Hepatocyte (in vitro differentiated cells): ENCODE results near the gene CA12. TPM values are rescaled to one million over a fixed set of nuclear protein-coding genes. Genes with fewer than 3 reads are reported as not detected.

Source experiments
- DNase-seq: peaks from one replicate; pipeline ENCODE4 v3.0.0-alpha.2; 2016; ENCODE audit warnings: low spot score
- H2AFZ ChIP-seq: fragments of 200-600 bp; sonication (generic); 2 replicates; pipeline ENCODE4 v1.6.0; 2016; ENCODE audit warnings: antibody characterized with exemption, mild to moderate bottlenecking
- H3K27ac ChIP-seq: fragments of 200-600 bp; sonication (generic); 2 replicates; pipeline ENCODE4 v1.5.1; 2016; ENCODE audit warnings: mild to moderate bottlenecking
- H3K27me3 ChIP-seq: fragments of 200-600 bp; sonication (generic); 2 replicates; pipeline ENCODE4 v1.6.1; 2016
- H3K36me3 ChIP-seq: fragments of 200-600 bp; sonication (generic); replicated peaks from 2 replicates; pipeline ENCODE4 v1.5.1; 2016; ENCODE audit warnings: low read depth; ENCODE audit not compliant: insufficient read depth
- H3K4me1 ChIP-seq: fragments of 200-600 bp; sonication (generic); 2 replicates; pipeline ENCODE4 v1.5.1; 2016; ENCODE audit warnings: mild to moderate bottlenecking, moderate library complexity; ENCODE audit not compliant: insufficient read depth
- H3K4me2 ChIP-seq: fragments of 200-600 bp; sonication (generic); 2 replicates; pipeline ENCODE4 v1.6.0; 2016
- H3K4me3 ChIP-seq: fragments of 200-600 bp; sonication (generic); 2 replicates; pipeline ENCODE4 v1.5.1; 2016; ENCODE audit warnings: mild to moderate bottlenecking
- H3K79me2 ChIP-seq: fragments of 200-600 bp; sonication (generic); 2 replicates; pipeline ENCODE4 v1.6.0; 2017; ENCODE audit warnings: mild to moderate bottlenecking
- H3K9me2 ChIP-seq: fragments of 200-600 bp; sonication (generic); replicated peaks from 2 replicates; pipeline ENCODE4 v1.6.0; 2017; ENCODE audit warnings: mild to moderate bottlenecking; ENCODE audit not compliant: insufficient read depth
- H3K9me3 ChIP-seq: fragments of 200-600 bp; sonication (generic); 2 replicates; pipeline ENCODE4 v1.5.1; 2016; ENCODE audit warnings: low read depth, mild to moderate bottlenecking
- H4K20me1 ChIP-seq: fragments of 200-600 bp; sonication (generic); 2 replicates; pipeline ENCODE4 v1.6.0; 2016; ENCODE audit warnings: mild to moderate bottlenecking; ENCODE audit not compliant: insufficient read depth, poor library complexity, severe bottlenecking
- CTCF ChIP-seq: fragments of 200-600 bp; sonication (generic); IDR thresholded peaks from 2 replicates; pipeline ENCODE4 v1.5.1; 2016; ENCODE audit warnings: antibody characterized with exemption, mild to moderate bottlenecking; ENCODE audit not compliant: poor library complexity
- EZH2 ChIP-seq: fragments of 200-600 bp; sonication (generic); IDR thresholded peaks from 2 replicates; pipeline ENCODE4 v1.6.1; 2016; ENCODE audit warnings: antibody characterized with exemption, mild to moderate bottlenecking, borderline replicate concordance
- EZH2phosphoT487 ChIP-seq: fragments of 200-600 bp; sonication (generic); IDR thresholded peaks from one replicate; pipeline ENCODE4 v1.6.1; 2018; ENCODE audit warnings: antibody characterized with exemption, mild to moderate bottlenecking, low read depth, moderate library complexity; ENCODE audit not compliant: unreplicated experiment, severe bottlenecking
- WGBS: methylation state at CpG from one replicate; pipeline ENCODE4 v1.1.6; 2016; ENCODE audit warnings: low lambda C conversion rate; ENCODE audit errors: missing lambda C conversion rate; 5-methylcytosine and 5-hydroxymethylcytosine counted together
- polyA plus RNA-seq: library from polyadenylated mRNA; unstranded; fragments of >200 nt; fragmentation: Nextera tagmentation; extraction: Ambion mirVana; gene quantifications from 2 replicates; pipeline ENCODE4 v1.2.1, GENCODE V29; 2016
- total RNA-seq: library from RNA; depleted of rRNA; stranded (reverse); fragments of >200 nt; gene quantifications from 2 replicates; pipeline ENCODE4 v1.2.3, GENCODE V29; 2014

The CA12 gene
- total and polyA plus RNA-seq, 2 experiments from 2014 or later: 13.8 to 16.6 TPM

- TF ChIP-seq CTCF (no peak), EZH2phosphoT487 (no peak), EZH2 (no peak)
- H3K79me2 ChIP-seq: no peaks in the 10 kb centered on the region
- H3K36me3 ChIP-seq: no peaks in the 10 kb centered on the region
- peak overlapping the region; percentile 41 for H3K4me3 ChIP-seq
- H3K27me3 ChIP-seq: no peaks in the 10 kb centered on the region
- H2AFZ ChIP-seq: peak overlapping the region; percentile 96
- peak overlapping the region; percentile 90 for H3K27ac ChIP-seq
- no peaks in the 10 kb centered on the region for H3K9me2 ChIP-seq
- H3K4me1 ChIP-seq: peaks cover 4% of the 10 kb centered on the region
- no peaks in the 10 kb centered on the region for H3K9me3 ChIP-seq
- H4K20me1 ChIP-seq: no peaks in the 10 kb centered on the region
- peak; percentile 49 for DNase-seq
- WGBS: 9% methylated on average over 17 of the region's 17 CpGs
- H3K4me2 ChIP-seq: peak overlapping the region; percentile 74
These were observed 103.7 kb downstream of the CA12 start for GRCh38 chr15:63277893-63278456.

- Histone ChIP-seq H4K20me1 (no peaks in the 10 kb centered on the region), H3K4me3 (peak within 1 kb of the TSS; percentile 46), H3K79me2 (no peaks in the 10 kb centered on the region), H3K9me2 (no peaks in the 10 kb centered on the region), H3K4me2 (peak within 1 kb of the TSS; percentile 74), H3K27me3 (no peaks in the 10 kb centered on the region), H2AFZ (peak within 1 kb of the TSS; percentile 96), H3K9me3 (no peaks in the 10 kb centered on the region), H3K4me1 (peaks cover 4% of the 10 kb centered on the region), H3K36me3 (no peaks in the 10 kb centered on the region), H3K27ac (peak within 1 kb of the TSS; percentile 90)
- peak; percentile 90 for DNase-seq
- no peak for TF ChIP-seq EZH2phosphoT487
- no peak for TF ChIP-seq EZH2
- no peak for TF ChIP-seq CTCF
- 1% methylated on average over 48 of the region's 102 CpGs for WGBS
These were observed 104.4 kb downstream of the CA12 start, which contains the start of gene APH1B for GRCh38 chr15:63277038-63277892. Gene APH1B (plus strand): TSS chr15:63277605. CDS start chr15:63277624, 19 bp downstream.

GRCh38 chr15:63276342-63277037 lies 105.2 kb downstream of the CA12 start:
- H3K27ac ChIP-seq: peak overlapping the region; percentile 79

More at GRCh38 chr15:63276342-63277037, 105.2 kb downstream of the CA12 start:
- Histone ChIP-seq H4K20me1 (no peaks in the 10 kb centered on the region), H3K79me2 (no peaks in the 10 kb centered on the region), H3K4me3 (peak overlapping the region; percentile 46), H3K4me1 (peaks cover 4% of the 10 kb centered on the region), H3K4me2 (peak overlapping the region; percentile 74), H3K27me3 (no peaks in the 10 kb centered on the region), H3K9me2 (no peaks in the 10 kb centered on the region), H3K9me3 (no peaks in the 10 kb centered on the region), H2AFZ (peak overlapping the region; percentile 85), H3K36me3 (no peaks in the 10 kb centered on the region)
- DNase-seq: no peak
- TF ChIP-seq EZH2phosphoT487 (no peak), EZH2 (no peak), CTCF (no peak)
- 19% methylated on average over 11 of the region's 11 CpGs for WGBS
